WTC11 (cell line): Measurements from ENCODE around the gene TGFBI. TPM values are rescaled to one million over a fixed set of nuclear protein-coding genes. Genes with fewer than 3 reads are reported as not detected.

Experiments used
- ATAC-seq: fragments of 200-7000 bp; cut with Tn5 transposase; 2 replicates; pipeline ENCODE4 v1.10.0; 2021; ENCODE audit warnings: mild to moderate bottlenecking, moderate library complexity
- CTCF ChIA-PET: fragments of 300-600 bp; sonication (Branson Sonifier 250); formaldehyde crosslinking; loops from one replicate; lab custom pipeline; 2021; ENCODE audit warnings: antibody characterized with exemption; lab: Charles Lee
- POLR2A ChIA-PET: fragments of 350-600 bp; sonication (Branson Sonifier 250); formaldehyde crosslinking; loops from one replicate; lab custom pipeline; 2021; ENCODE audit warnings: antibody characterized with exemption; lab: Charles Lee
- DNase-seq: peaks from one replicate; pipeline ENCODE4 v3.0.0; 2021; ENCODE audit warnings: low spot score
- H3K27ac Mint-ChIP-seq: 2 replicates; pipeline ENCODE4 v1.8.0; 2021; ENCODE audit warnings: mixed read lengths
- H3K27me3 Mint-ChIP-seq: 2 replicates; pipeline ENCODE4 v1.8.0; 2021; ENCODE audit warnings: low read depth, mild to moderate bottlenecking, moderate library complexity, mixed read lengths
- H3K36me3 Mint-ChIP-seq: 2 replicates; pipeline ENCODE4 v1.8.0; 2021; ENCODE audit warnings: mixed read lengths
- H3K4me1 Mint-ChIP-seq: 2 replicates; pipeline ENCODE4 v1.8.0; 2022; ENCODE audit warnings: mixed read lengths
- H3K4me3 Mint-ChIP-seq: 2 replicates; pipeline ENCODE4 v1.8.0; 2021; ENCODE audit warnings: mild to moderate bottlenecking, moderate library complexity, mixed read lengths
- H3K9me3 Mint-ChIP-seq: 2 replicates; pipeline ENCODE4 v1.8.0; 2021; ENCODE audit warnings: mixed read lengths
- CBFB ChIP-seq: sonication (generic); formaldehyde crosslinking; IDR thresholded peaks from 2 replicates; pipeline ENCODE4 v1.8.1; 2022; ENCODE audit warnings: mild to moderate bottlenecking, low read depth, missing genetic modification reagents
- FOXK1 ChIP-seq: sonication (generic); formaldehyde crosslinking; IDR thresholded peaks from 2 replicates; pipeline ENCODE4 v1.8.0; 2022; ENCODE audit warnings: mild to moderate bottlenecking, moderate library complexity, missing genetic modification reagents
- JUN ChIP-seq: sonication (generic); formaldehyde crosslinking; IDR thresholded peaks from 2 replicates; pipeline ENCODE4 v1.8.0; 2023; ENCODE audit warnings: mild to moderate bottlenecking, missing genetic modification reagents
- NFATC4 ChIP-seq: fragments of 250-450 bp; sonication (Bioruptor Pico); IDR thresholded peaks from 2 replicates; pipeline ENCODE4 v1.9.0; 2021; ENCODE audit warnings: mild to moderate bottlenecking
- NFE2L1 ChIP-seq: sonication (generic); formaldehyde crosslinking; IDR thresholded peaks from 2 replicates; pipeline ENCODE4 v1.8.1; 2023; ENCODE audit warnings: missing genetic modification reagents
- NR1H2 ChIP-seq: sonication (generic); formaldehyde crosslinking; IDR thresholded peaks from 2 replicates; pipeline ENCODE4 v1.9.0; 2021; ENCODE audit warnings: mild to moderate bottlenecking, moderate library complexity, missing genetic modification reagents
- NR2C2 ChIP-seq: sonication (generic); formaldehyde crosslinking; IDR thresholded peaks from 2 replicates; pipeline ENCODE4 v1.8.0; 2022; ENCODE audit warnings: mild to moderate bottlenecking, missing genetic modification reagents
- PRRX2 ChIP-seq: fragments of 250-450 bp; sonication (Bioruptor Pico); IDR thresholded peaks from 2 replicates; pipeline ENCODE4 v1.8.0; 2021; ENCODE audit warnings: mild to moderate bottlenecking
- RELA ChIP-seq: sonication (generic); formaldehyde crosslinking; IDR thresholded peaks from 2 replicates; pipeline ENCODE4 v1.8.1; 2022; ENCODE audit warnings: missing genetic modification reagents, mild to moderate bottlenecking, borderline replicate concordance
- ZNF263 ChIP-seq: sonication (generic); formaldehyde crosslinking; IDR thresholded peaks from 2 replicates; pipeline ENCODE4 v1.8.1; 2022; ENCODE audit warnings: low read depth, mild to moderate bottlenecking, moderate library complexity, missing genetic modification reagents
- ZNF416 ChIP-seq: fragments of 250-450 bp; sonication (Bioruptor Pico); IDR thresholded peaks from 2 replicates; pipeline ENCODE4 v1.9.0; 2021; ENCODE audit warnings: mild to moderate bottlenecking, inconsistent platforms
- ZNF671 ChIP-seq: fragments of 250-450 bp; sonication (Bioruptor Pico); IDR thresholded peaks from 2 replicates; pipeline ENCODE4 v1.8.0; 2021; ENCODE audit warnings: mild to moderate bottlenecking
- total RNA-seq: library from RNA; stranded (reverse); gene quantifications from 3 replicates; pipeline ENCODE4 v1.2.3, GENCODE V29; 2021
- TF ChIP-seq, protein P1 (sequence below): sonication (generic); formaldehyde crosslinking; IDR thresholded peaks from 2 replicates; pipeline ENCODE4 v1.8.1; 2023; ENCODE audit warnings: mild to moderate bottlenecking, missing genetic modification reagents, moderate library complexity
- TF ChIP-seq, protein P2 (sequence below): fragments of 250-450 bp; sonication (Bioruptor Pico); conservative IDR thresholded peaks from 2 replicates; pipeline ENCODE4 v1.9.0; 2021; ENCODE audit warnings: mild to moderate bottlenecking
- TF ChIP-seq, protein P3 (sequence below): sonication (generic); formaldehyde crosslinking; IDR thresholded peaks from 2 replicates; pipeline ENCODE4 v1.8.0; 2023; ENCODE audit warnings: missing genetic modification reagents
- TF ChIP-seq, protein P4 (sequence below): sonication (generic); formaldehyde crosslinking; IDR thresholded peaks from 2 replicates; pipeline ENCODE4 v1.8.1; 2023; ENCODE audit warnings: mild to moderate bottlenecking, missing genetic modification reagents
- TF ChIP-seq, protein P5 (sequence below): sonication (generic); formaldehyde crosslinking; IDR thresholded peaks from 2 replicates; pipeline ENCODE4 v1.8.1; 2022; ENCODE audit warnings: low read depth, mild to moderate bottlenecking, moderate library complexity, missing genetic modification reagents, borderline replicate concordance

TGFBI gene
- total RNA-seq, 1 experiment from 2014 or later, result 7.2 TPM

DNA sequence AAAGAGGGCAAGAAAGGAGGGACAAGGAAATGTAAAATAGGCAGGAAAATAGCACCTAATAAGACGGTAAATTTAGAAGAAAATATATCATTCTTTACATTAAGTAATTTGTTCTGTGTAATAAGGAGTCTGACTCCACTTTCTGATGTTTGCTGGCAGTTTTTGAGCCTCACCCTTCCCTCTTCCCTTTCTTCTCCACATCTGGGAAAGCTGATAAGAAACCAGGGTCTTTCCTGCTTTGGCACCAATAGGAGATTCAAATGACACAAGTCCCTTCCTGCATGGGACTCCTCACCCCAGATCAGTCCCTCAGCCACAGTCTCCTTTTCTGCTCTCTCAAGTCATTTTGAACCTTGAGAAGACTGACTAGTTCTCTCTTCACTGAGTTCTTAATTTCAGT lies 42.8 kb upstream of the TGFBI start:
- Mint-ChIP-seq H3K36me3 (no peaks in the 10 kb centered on the region), H3K27ac (no peak overlapping the region), H3K4me1 (no peaks in the 10 kb centered on the region), H3K4me3 (no peak overlapping the region), H3K9me3 (peaks cover 3% of the 10 kb centered on the region; the same call in 1 of the 2 replicates), H3K27me3 (no peaks in the 10 kb centered on the region)
- DNase-seq (no peak), ATAC-seq (no peak)
- ChIA-PET CTCF (interaction anchor here (1.8 to 3.4 kb wide), 2 partner anchors 8 to 226 kb away, joined by 4 to 22 read pairs; no protein-coding TSS in a partner anchor), POLR2A (no interaction called here)
- TF ChIP-seq, protein P1, sequence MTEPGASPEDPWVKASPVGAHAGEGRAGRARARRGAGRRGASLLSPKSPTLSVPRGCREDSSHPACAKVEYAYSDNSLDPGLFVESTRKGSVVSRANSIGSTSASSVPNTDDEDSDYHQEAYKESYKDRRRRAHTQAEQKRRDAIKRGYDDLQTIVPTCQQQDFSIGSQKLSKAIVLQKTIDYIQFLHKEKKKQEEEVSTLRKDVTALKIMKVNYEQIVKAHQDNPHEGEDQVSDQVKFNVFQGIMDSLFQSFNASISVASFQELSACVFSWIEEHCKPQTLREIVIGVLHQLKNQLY, result no peak
- TF ChIP-seq NR1H2 (CRISPR knock-in tag), result no peak
- no peak for TF ChIP-seq FOXK1 (CRISPR knock-in tag)
- TF ChIP-seq RELA (CRISPR knock-in tag), result no peak
- TF ChIP-seq, protein P2, sequence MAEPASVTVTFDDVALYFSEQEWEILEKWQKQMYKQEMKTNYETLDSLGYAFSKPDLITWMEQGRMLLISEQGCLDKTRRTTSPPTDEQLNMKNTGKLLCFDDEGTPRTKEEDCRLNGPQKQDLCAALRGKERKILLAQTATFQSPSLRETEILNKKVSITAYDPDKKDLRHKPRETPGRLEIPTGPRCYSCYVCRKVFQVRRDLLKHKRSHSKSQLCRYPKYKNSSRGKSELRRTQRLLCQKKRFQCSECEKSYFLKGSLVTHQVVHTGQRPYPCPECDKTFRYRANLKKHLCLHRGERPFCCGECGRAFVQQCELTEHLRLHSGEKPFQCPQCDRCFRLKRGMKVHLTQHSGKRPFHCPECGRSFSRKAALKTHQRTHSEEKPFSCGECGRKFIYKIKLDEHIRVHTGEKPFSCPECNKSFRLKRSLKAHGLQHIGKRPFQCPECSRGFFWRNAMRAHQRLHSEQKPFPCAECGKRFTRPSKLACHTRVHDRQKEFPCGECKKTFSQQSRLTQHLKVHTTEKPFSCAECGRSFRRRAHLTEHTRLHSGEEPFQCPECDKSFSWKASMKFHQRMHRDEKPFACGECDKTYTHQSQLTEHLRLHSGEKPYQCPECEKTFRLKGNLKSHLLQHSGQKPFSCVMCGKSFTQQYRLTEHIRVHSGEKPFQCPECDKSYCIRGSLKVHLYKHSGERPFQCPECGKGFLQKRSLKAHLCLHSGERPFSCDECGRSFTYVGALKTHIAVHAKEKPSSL (CRISPR knock-in tag), result no peak

DNA sequence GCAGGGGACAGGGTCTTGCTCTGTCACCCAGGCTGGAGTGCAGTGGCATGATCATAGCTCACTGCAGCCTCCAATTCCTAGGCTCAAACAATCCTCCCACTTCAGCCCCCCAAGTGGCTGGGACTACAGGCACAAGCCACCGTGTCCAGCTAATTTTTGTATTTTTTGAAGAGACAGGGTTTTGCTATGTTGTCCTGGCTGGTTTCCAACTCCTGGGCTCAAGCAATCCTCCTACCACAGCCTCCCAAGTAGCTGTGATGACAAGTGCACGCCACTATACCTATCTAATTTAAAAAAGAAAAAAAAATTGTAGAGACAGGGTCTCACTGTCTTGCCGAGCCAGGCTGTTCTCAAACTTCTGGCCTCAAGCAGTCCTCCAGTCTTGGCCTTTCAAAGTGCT lies 42.4 kb upstream of the TGFBI start:
- TF ChIP-seq, protein P1, result no peak
- TF ChIP-seq, protein P3, sequence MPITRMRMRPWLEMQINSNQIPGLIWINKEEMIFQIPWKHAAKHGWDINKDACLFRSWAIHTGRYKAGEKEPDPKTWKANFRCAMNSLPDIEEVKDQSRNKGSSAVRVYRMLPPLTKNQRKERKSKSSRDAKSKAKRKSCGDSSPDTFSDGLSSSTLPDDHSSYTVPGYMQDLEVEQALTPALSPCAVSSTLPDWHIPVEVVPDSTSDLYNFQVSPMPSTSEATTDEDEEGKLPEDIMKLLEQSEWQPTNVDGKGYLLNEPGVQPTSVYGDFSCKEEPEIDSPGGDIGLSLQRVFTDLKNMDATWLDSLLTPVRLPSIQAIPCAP (CRISPR knock-in tag), result no peak
- TF ChIP-seq NFE2L1 (CRISPR knock-in tag) (no peak), NFATC4 (CRISPR knock-in tag) (no peak), NR1H2 (CRISPR knock-in tag) (no peak), FOXK1 (CRISPR knock-in tag) (no peak), NR2C2 (CRISPR knock-in tag) (no peak), ZNF263 (CRISPR knock-in tag) (no peak), CBFB (CRISPR knock-in tag) (no peak)
- TF ChIP-seq, protein P4, sequence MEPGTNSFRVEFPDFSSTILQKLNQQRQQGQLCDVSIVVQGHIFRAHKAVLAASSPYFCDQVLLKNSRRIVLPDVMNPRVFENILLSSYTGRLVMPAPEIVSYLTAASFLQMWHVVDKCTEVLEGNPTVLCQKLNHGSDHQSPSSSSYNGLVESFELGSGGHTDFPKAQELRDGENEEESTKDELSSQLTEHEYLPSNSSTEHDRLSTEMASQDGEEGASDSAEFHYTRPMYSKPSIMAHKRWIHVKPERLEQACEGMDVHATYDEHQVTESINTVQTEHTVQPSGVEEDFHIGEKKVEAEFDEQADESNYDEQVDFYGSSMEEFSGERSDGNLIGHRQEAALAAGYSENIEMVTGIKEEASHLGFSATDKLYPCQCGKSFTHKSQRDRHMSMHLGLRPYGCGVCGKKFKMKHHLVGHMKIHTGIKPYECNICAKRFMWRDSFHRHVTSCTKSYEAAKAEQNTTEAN (CRISPR knock-in tag), result no peak
- Mint-ChIP-seq H3K36me3 (no peaks in the 10 kb centered on the region), H3K27me3 (no peaks in the 10 kb centered on the region), H3K9me3 (peaks cover 3% of the 10 kb centered on the region; the same call in 1 of the 2 replicates), H3K4me3 (no peak overlapping the region), H3K27ac (no peak overlapping the region), H3K4me1 (no peaks in the 10 kb centered on the region)
- no peak for DNase-seq
- ATAC-seq, result no peak
- ChIA-PET CTCF (interaction anchor here (1.2 to 3.4 kb wide), 3 partner anchors 9 to 226 kb away, joined by 3 to 22 read pairs (median 4); no protein-coding TSS in a partner anchor), POLR2A (no interaction called here)

DNA sequence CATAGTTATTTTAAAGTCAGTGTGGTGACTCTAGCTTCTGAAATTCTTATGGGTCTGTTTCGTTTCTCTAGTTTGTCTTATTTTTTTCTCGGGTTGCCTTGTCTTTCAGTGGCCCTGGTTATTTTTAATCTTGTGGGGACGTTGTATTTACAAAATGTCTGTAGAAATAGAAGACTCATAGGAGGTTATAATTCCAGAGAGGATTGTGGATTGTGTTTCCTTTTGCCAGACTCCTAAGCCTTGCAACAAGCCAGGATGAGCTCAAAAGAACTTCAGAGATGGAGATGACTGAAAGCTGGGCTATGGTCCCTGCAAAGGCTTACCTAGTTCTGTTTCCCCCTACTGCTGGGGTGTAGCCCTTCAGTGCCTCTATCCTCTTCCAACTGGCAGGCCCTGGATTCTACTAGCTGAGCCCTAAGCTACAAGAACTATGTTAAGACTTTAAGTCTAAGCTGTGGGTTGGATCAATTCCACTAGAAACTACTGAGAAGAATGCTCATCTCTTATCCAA lies 41.8 kb upstream of the TGFBI start:
- Mint-ChIP-seq H3K4me1 (no peaks in the 10 kb centered on the region), H3K36me3 (no peaks in the 10 kb centered on the region), H3K9me3 (peaks cover 3% of the 10 kb centered on the region; the same call in 1 of the 2 replicates), H3K27me3 (no peaks in the 10 kb centered on the region), H3K4me3 (no peak overlapping the region), H3K27ac (no peak overlapping the region)
- TF ChIP-seq PRRX2 (CRISPR knock-in tag) (no peak), JUN (CRISPR knock-in tag) (no peak), ZNF416 (CRISPR knock-in tag) (no peak), ZNF671 (CRISPR knock-in tag) (no peak), RELA (CRISPR knock-in tag) (no peak)
- TF ChIP-seq, protein P5, sequence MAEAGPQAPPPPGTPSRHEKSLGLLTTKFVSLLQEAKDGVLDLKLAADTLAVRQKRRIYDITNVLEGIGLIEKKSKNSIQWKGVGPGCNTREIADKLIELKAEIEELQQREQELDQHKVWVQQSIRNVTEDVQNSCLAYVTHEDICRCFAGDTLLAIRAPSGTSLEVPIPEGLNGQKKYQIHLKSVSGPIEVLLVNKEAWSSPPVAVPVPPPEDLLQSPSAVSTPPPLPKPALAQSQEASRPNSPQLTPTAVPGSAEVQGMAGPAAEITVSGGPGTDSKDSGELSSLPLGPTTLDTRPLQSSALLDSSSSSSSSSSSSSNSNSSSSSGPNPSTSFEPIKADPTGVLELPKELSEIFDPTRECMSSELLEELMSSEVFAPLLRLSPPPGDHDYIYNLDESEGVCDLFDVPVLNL (CRISPR knock-in tag), result no peak
- no peak for ATAC-seq
- DNase-seq, result no peak
- ChIA-PET POLR2A (no interaction called here), CTCF (interaction anchor here (1.2 to 3.4 kb wide), 5 partner anchors 9 to 225 kb away, joined by 3 to 22 read pairs (median 5); no protein-coding TSS in a partner anchor)
